WI38 (cell line): ENCODE data around the gene HM13.
A peak's percentile ranks its signal among the peaks of the same experiment; 100 is the strongest.

Experiments
- H3K4me3 ChIP-seq: 2 replicates; pipeline ENCODE4 v1.5.1; 2011; ENCODE audit warnings: low read depth, mild to moderate bottlenecking, control low read depth, low read length
- CTCF ChIP-seq: IDR thresholded peaks from 2 replicates; pipeline ENCODE4 v1.5.1; 2012; ENCODE audit warnings: low read depth, mild to moderate bottlenecking, control low read depth, low read length

Gene HM13

GRCh38 chr20:31587545-31588389 is 73.5 kb downstream of the HM13 start:
- peak overlapping the region; percentile 46 for H3K4me3 ChIP-seq
- TF ChIP-seq CTCF = no peak

DNA sequence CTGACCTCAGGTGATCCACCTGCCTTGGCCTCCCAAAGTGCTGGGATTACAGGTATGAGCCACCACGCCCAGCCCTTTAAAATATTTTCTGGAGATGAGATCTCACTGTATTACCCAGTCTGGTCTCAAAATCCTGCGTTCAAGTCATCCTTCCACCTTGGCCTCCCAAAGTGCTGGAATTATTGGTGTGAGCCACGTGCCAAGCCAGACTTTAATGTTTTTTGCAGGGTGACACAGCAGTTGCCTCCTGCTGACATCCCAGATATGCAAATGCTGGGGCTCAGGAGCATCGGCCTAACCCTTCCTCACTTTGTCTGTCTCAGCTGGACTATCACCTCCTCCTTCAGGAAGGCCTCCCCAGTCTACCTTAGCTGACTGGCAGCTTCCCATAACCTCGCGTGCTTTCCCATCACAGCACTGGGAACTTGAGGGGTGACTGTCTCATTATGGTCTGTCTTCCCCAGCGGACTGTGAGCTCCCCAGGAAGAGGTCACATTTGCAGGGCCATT is 76.5 kb downstream of the HM13 start:
- H3K4me3 ChIP-seq = no peak overlapping the region
- no peak for TF ChIP-seq CTCF

DNA sequence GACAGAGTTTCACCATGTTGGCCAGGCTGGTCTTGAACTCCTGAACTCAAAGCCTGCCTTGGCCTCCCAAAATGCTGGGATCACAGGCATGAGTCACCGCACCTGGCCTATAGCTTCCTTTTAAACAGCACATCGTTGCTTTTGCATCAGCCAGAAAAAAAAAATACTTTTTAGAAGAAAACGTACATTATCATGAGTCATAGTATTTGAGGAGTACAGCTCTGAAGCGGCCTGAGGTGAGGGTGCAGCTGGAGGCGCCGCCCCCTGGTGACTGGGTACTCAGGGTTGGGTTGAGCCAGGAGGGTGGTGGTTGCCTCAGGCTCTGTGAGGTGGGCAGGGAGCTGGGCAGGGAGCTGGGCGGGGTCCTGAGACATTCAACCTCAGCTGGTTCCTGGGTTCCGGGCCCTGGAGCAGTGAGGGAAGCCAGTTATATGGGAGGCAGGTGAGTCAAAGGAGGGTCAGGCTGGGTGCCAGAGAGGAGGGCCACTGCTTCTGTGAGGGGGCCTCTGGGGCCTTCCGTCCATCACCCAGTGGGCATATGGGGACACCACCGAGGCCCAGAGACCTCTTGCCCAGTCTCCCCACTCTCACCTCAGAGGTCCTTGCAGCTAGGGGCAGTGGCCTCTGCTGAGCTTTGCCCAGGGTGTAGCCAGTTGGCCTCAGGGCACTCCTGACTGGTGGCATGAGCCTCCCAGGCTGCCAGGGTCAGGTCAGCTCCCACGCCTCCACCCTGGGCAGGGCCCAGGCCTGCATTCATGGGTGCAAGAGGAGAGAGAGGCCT is 79.2 kb downstream of the HM13 start:
- TF ChIP-seq CTCF = no peak
- no peak overlapping the region for H3K4me3 ChIP-seq

GRCh38 chr20:31594002-31594557 is 79.8 kb downstream of the HM13 start:
- no peak for TF ChIP-seq CTCF
- no peak overlapping the region for H3K4me3 ChIP-seq

GRCh38 chr20:31594558-31595379 is 80.5 kb downstream of the HM13 start:
- no peak overlapping the region for H3K4me3 ChIP-seq
- TF ChIP-seq CTCF = no peak

DNA sequence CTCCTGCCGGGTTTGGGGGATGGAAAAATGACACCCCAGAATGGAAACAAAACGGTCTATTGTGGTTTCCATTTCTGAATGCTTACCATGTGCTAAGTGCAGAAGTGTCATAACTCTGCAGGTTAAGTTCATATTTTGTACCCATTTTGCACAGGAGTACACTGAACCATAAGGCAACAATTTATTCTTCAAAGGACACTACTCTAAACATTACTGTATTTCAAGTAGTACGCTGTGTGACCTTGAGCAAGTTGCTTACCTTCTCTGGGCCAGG is 81.1 kb downstream of the HM13 start:
- no peak for TF ChIP-seq CTCF
- no peak overlapping the region for H3K4me3 ChIP-seq
